Measurements from ENCODE around the gene NDEL1. TPM values are rescaled to one million over a fixed set of nuclear protein-coding genes. Genes with fewer than 3 reads are reported as not detected.

Gene NDEL1
- polyA plus RNA-seq, 3 donors: 43.8 to 52.8 (median 50.0) TPM

Other genes starting within 250 kb of the NDEL1 start
- gene BORCS6, start 245.7 kb upstream of the NDEL1 start, polyA plus RNA-seq (ENCODE audit: insufficient read length in 3 of 3): 1 to 10 TPM; 2.6 to 5.2 (median 4.6) TPM
- 10 to 100 TPM; 34.1 to 44.5 (median 36.2) TPM for gene AURKB, start 225.3 kb upstream of the NDEL1 start, polyA plus RNA-seq (ENCODE audit: insufficient read length in 3 of 3)
- 10 to 100 TPM; 22.6 to 42.1 (median 29.0) TPM for gene CTC1, start 187.8 kb upstream of the NDEL1 start, polyA plus RNA-seq (ENCODE audit: insufficient read length in 3 of 3)
- gene PFAS, start 186.6 kb upstream of the NDEL1 start, polyA plus RNA-seq (ENCODE audit: insufficient read length in 3 of 3): 10 to 100 TPM; 37.6 to 46.6 (median 41.2) TPM
- gene RANGRF, start 147.2 kb upstream of the NDEL1 start, polyA plus RNA-seq (ENCODE audit: insufficient read length in 3 of 3): 10 to 100 TPM; 27.2 to 29.8 (median 27.3) TPM
- gene SLC25A35, start 140.5 kb upstream of the NDEL1 start, polyA plus RNA-seq (ENCODE audit: insufficient read length in 3 of 3): 1 to 10 TPM; 2.8 to 4.9 (median 3.2) TPM
- gene ARHGEF15, start 125.6 kb upstream of the NDEL1 start, polyA plus RNA-seq (ENCODE audit: insufficient read length in 3 of 3): 10 to 100 TPM; 16.0 to 18.3 (median 17.7) TPM
- gene ODF4, start 96.0 kb upstream of the NDEL1 start, polyA plus RNA-seq (ENCODE audit: insufficient read length in 3 of 3): not detected
- 1,000 to 10,000 TPM; 2,237 to 3,232 (median 2,994) TPM for gene RPL26, start 52.7 kb upstream of the NDEL1 start, polyA plus RNA-seq (ENCODE audit: insufficient read length in 3 of 3)
- under 1 TPM in 2 of 3 donors, not detected in 1; 0.07 to 0.20 TPM for gene RNF222, start 38.1 kb upstream of the NDEL1 start, polyA plus RNA-seq (ENCODE audit: insufficient read length in 3 of 3)
- gene MYH10, start 194.8 kb downstream of the NDEL1 start, polyA plus RNA-seq (ENCODE audit: insufficient read length in 3 of 3): 100 to 1,000 TPM; 236 to 286 (median 264) TPM

All from renal cortex interstitium (tissue), 3 donors.